22Rv1 (cell line): ENCODE results near the gene RSBN1L.

Experiments
- CTCF ChIP-seq: fragments of 450-650 bp; IDR thresholded peaks from 2 replicates; pipeline ENCODE4 v1.5.1; 2017; ENCODE audit warnings: mild to moderate bottlenecking
- ZFX ChIP-seq: fragments of 450-650 bp; IDR thresholded peaks from 2 replicates; pipeline ENCODE4 v1.6.1; 2017; ENCODE audit warnings: antibody characterized with exemption, borderline replicate concordance

DNA sequence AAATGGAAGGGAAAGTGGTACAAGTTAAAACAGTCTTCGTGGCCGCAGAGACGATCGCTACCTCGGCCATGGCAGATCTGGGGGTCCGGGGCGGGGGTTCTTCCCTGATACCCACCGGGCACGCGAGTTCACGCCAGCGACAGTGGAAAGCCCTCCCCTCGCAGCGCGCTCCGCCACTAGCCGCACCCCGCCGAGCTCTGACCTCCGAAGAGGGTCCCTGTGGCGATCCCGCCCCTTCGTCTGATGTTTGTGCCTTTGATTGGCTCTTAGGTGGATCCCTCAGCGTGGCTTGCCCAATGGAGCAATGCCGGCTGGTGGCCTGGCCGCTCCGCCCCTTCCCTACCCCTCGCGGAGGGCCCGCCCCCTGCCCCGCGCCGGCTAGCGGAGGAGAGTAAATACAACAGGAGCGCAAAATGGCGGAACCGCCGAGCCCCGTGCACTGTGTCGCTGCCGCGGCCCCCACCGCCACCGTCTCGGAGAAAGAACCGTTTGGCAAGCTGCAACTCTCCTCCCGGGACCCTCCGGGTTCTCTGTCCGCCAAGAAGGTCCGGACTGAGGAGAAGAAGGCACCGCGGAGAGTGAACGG, at the start of gene RSBN1L:
- TF ChIP-seq CTCF (peak; percentile 38), ZFX (no peak)
